Endodermal cell (in vitro differentiated cells): ENCODE data around the gene CADM1. TPM values are rescaled to one million over a fixed set of nuclear protein-coding genes. Genes with fewer than 3 reads are reported as not detected.

Experiments used
- DNase-seq: peaks from one replicate; pipeline ENCODE4 v3.0.0-alpha.2; 2017
- H3K27ac ChIP-seq: 2 replicates; pipeline ENCODE4 v1.5.1; 2013; ENCODE audit warnings: mild to moderate bottlenecking, low read depth, low read length, moderate library complexity
- H3K27me3 ChIP-seq: 2 replicates; pipeline ENCODE4 v1.6.1; 2013; ENCODE audit warnings: mild to moderate bottlenecking, low read length, moderate library complexity; ENCODE audit not compliant: insufficient read depth, control insufficient read depth, poor library complexity, severe bottlenecking
- H3K36me3 ChIP-seq: 2 replicates; pipeline ENCODE4 v1.7.0; 2013; ENCODE audit warnings: mild to moderate bottlenecking, low read length, moderate library complexity; ENCODE audit not compliant: control insufficient read depth, insufficient read depth
- H3K4me1 ChIP-seq: one replicate; pipeline ENCODE4 v1.7.0; 2013; ENCODE audit warnings: low read length; ENCODE audit not compliant: control insufficient read depth, insufficient read depth
- H3K4me3 ChIP-seq: 2 replicates; pipeline ENCODE4 v1.5.1; 2013; ENCODE audit warnings: mild to moderate bottlenecking, low read length, moderate library complexity
- H3K9ac ChIP-seq: 2 replicates; pipeline ENCODE4 v1.6.1; 2013; ENCODE audit warnings: mild to moderate bottlenecking, low read length, moderate library complexity; ENCODE audit not compliant: poor library complexity, severe bottlenecking; ENCODE audit errors: extremely low read depth
- H3K9me3 ChIP-seq: 2 replicates; pipeline ENCODE4 v1.6.1; 2013; ENCODE audit warnings: mild to moderate bottlenecking, low read length, moderate library complexity; ENCODE audit not compliant: control insufficient read depth
- H3K27ac Mint-ChIP-seq: 2 replicates; pipeline ENCODE4 v1.8.0; 2020; ENCODE audit warnings: mixed read lengths
- H3K27me3 Mint-ChIP-seq: 2 replicates; pipeline ENCODE4 v1.8.0; 2021; ENCODE audit warnings: mild to moderate bottlenecking, mixed read lengths; ENCODE audit not compliant: insufficient read depth
- H3K36me3 Mint-ChIP-seq: 2 replicates; pipeline ENCODE4 v1.8.0; 2020; ENCODE audit warnings: low read depth, mixed read lengths
- H3K4me1 Mint-ChIP-seq: 2 replicates; pipeline ENCODE4 v1.8.0; 2020; ENCODE audit warnings: mixed read lengths
- H3K4me3 Mint-ChIP-seq: 2 replicates; pipeline ENCODE4 v1.8.0; 2020; ENCODE audit warnings: mild to moderate bottlenecking, moderate library complexity, mixed read lengths
- H3K9me3 Mint-ChIP-seq: 2 replicates; pipeline ENCODE4 v1.8.0; 2020; ENCODE audit warnings: mild to moderate bottlenecking, mixed read lengths
- WGBS, 2 experiments: methylation state at CpG; one replicate each; pipeline versions ENCODE4 v1.1.5 to v1.1.7; 2013; ENCODE audit warnings: missing lambda C conversion rate in 2 of 2, mixed read lengths in 1 of 2; ENCODE audit not compliant: insufficient coverage in 1 of 2, insufficient read length in 1 of 2; 5-methylcytosine and 5-hydroxymethylcytosine counted together
- total RNA-seq, 2 donors: library from RNA; stranded (reverse); fragmentation: NEBNext Ultra II Directional in 1 of 2; extraction: Animal tissue kit (Norgen Biotek cat#: 25700) in 1 of 2; gene quantifications; 2 replicates in 1 of 2; 3 replicates in 1 of 2; pipeline ENCODE4 v1.2.1, GENCODE V29; 2021
- TF ChIP-seq, protein P1 (sequence below): fragments of 200-600 bp; sonication (generic); conservative IDR thresholded peaks from 2 replicates; pipeline ENCODE4 v1.5.0; 2021; ENCODE audit warnings: antibody characterized with exemption, mild to moderate bottlenecking

Gene CADM1
- total RNA-seq, 2 donors from 2014 or later = 76.3 to 88.2 TPM

DNA sequence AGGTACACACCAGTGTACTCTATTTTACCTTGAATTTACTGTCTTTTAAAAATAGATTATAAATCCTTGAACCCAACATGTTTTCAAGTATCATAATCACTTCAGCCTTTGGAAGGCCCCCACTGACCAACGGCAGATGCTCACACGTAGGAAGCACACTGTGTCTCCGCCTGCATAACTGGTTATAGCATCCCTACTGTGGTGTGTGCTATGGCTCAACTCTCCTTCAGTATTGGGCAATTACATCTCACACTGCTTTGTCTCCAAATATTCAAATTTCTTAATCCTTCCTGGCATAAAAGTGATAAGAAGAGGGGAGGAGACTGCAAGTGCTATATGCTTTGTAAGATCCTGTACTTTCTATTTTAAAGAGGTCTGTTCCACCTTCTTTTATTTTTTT lies 165.7 kb downstream of the CADM1 start:
- H3K27ac Mint-ChIP-seq = no peak overlapping the region
- H3K4me3 ChIP-seq = no peak overlapping the region
- no peaks in the 10 kb centered on the region for H3K9me3 ChIP-seq
- peaks cover 8% of the 10 kb centered on the region for H3K4me1 ChIP-seq
- no peaks in the 10 kb centered on the region for H3K36me3 Mint-ChIP-seq
- H3K27me3 ChIP-seq = no peaks in the 10 kb centered on the region
- H3K4me1 Mint-ChIP-seq = peaks cover 31% of the 10 kb centered on the region
- no peak overlapping the region for H3K27ac ChIP-seq
- no peak for DNase-seq
- H3K27me3 Mint-ChIP-seq = no peaks in the 10 kb centered on the region
- H3K9me3 Mint-ChIP-seq = no peaks in the 10 kb centered on the region
- H3K36me3 ChIP-seq = no peaks in the 10 kb centered on the region
- no peak overlapping the region for H3K4me3 Mint-ChIP-seq
- TF ChIP-seq, protein P1, sequence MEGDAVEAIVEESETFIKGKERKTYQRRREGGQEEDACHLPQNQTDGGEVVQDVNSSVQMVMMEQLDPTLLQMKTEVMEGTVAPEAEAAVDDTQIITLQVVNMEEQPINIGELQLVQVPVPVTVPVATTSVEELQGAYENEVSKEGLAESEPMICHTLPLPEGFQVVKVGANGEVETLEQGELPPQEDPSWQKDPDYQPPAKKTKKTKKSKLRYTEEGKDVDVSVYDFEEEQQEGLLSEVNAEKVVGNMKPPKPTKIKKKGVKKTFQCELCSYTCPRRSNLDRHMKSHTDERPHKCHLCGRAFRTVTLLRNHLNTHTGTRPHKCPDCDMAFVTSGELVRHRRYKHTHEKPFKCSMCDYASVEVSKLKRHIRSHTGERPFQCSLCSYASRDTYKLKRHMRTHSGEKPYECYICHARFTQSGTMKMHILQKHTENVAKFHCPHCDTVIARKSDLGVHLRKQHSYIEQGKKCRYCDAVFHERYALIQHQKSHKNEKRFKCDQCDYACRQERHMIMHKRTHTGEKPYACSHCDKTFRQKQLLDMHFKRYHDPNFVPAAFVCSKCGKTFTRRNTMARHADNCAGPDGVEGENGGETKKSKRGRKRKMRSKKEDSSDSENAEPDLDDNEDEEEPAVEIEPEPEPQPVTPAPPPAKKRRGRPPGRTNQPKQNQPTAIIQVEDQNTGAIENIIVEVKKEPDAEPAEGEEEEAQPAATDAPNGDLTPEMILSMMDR = no peak
- H3K9ac ChIP-seq = no peak overlapping the region
- 87% methylated on average over 3 of the region's 3 CpGs for WGBS, 2 experiments

DNA sequence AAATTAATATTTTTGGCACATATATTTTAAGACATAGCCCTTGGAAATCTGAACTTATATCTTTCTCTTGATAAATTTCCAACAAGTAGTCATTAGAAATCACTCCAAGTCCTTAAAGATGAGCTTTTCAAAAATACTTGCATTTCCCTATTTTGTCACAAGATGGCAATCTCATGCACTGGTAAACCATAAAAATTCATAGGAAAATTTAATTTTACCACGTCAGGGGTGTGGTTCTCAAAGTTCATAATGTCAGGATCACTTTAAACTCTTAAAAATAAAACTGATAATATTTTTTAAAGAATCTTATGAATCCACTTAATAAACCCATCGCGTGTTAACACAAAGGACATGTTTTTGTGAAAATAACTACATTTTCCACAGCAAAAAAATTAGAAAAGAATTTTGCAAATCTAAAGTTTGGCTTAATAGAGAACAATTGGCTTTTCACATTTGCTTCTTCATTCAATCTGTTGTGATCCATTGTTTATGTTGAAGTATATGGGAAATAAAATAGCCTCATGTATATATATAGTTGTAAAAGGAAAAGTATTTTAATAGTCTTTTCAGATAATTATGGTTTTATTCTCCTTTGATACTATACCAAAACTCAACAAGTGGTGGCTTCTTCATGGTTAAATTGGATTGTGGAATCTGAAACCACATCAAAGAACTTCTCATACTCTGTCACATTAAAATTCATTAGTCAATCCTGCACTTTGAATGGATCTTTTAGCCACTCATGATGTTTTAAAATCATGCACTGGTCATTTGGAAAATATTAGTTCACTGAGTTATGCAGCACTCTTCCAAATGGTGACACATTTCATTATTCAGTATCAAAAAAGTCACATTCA lies 169.1 kb downstream of the CADM1 start:
- Histone ChIP-seq H3K9ac (no peak overlapping the region), H3K4me1 (peaks cover 8% of the 10 kb centered on the region), H3K4me3 (no peak overlapping the region), H3K27ac (no peak overlapping the region), H3K27me3 (no peaks in the 10 kb centered on the region), H3K36me3 (no peaks in the 10 kb centered on the region), H3K9me3 (no peaks in the 10 kb centered on the region)
- 87% methylated on average over 3 of the region's 3 CpGs; no CpG with 5 or more reads in 1 of the 2 experiments for WGBS, 2 experiments
- TF ChIP-seq, protein P1 = peak; percentile 90
- Mint-ChIP-seq H3K27ac (no peak overlapping the region), H3K4me3 (no peak overlapping the region), H3K27me3 (no peaks in the 10 kb centered on the region), H3K9me3 (no peaks in the 10 kb centered on the region), H3K4me1 (peaks cover 21% of the 10 kb centered on the region), H3K36me3 (no peaks in the 10 kb centered on the region)
- DNase-seq = no peak

DNA sequence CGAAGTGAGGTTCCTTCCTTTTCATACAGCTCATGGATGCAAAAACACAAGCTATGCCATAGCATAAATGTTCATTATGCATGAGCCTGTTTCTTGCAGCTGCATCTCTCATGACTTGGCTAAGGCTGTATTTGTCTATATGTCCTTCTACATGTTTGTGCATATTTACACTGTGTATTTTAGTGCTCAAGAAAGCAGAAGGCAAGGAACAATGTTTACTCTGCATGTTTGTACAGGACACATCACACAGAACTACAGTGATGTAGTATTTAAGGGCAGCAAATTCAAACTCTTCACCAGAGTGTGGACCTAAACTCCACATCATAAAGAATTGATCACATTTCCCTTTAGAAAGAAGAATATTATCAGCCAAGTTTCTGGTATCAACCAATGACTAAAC lies 170.3 kb downstream of the CADM1 start:
- Histone ChIP-seq H3K27me3 (no peaks in the 10 kb centered on the region), H3K36me3 (peaks cover 3% of the 10 kb centered on the region), H3K9me3 (no peaks in the 10 kb centered on the region), H3K4me1 (peaks cover 8% of the 10 kb centered on the region), H3K9ac (no peak overlapping the region), H3K4me3 (no peak overlapping the region), H3K27ac (no peak overlapping the region)
- no peaks in the 10 kb centered on the region for H3K27me3 Mint-ChIP-seq
- DNase-seq = no peak
- H3K4me3 Mint-ChIP-seq = no peak overlapping the region
- H3K36me3 Mint-ChIP-seq = peaks cover 5% of the 10 kb centered on the region
- no peak overlapping the region for H3K27ac Mint-ChIP-seq
- TF ChIP-seq, protein P1 = no peak
- 64% methylated on average over 1 of the region's 1 CpG for WGBS, 2 experiments
- no peaks in the 10 kb centered on the region for H3K9me3 Mint-ChIP-seq
- peaks cover 21% of the 10 kb centered on the region for H3K4me1 Mint-ChIP-seq
